HEK293 (cell line): ENCODE results near the gene SCYL1.

ENCODE experiments used
- REST ChIP-seq: fragments of 450-650 bp; formaldehyde crosslinking; IDR thresholded peaks from 2 replicates; pipeline ENCODE4 v1.5.1; 2016; ENCODE audit warnings: missing biosample characterization, missing genetic modification characterization
- SALL2 ChIP-seq: fragments of 450-650 bp; formaldehyde crosslinking; IDR thresholded peaks from 2 replicates; pipeline ENCODE4 v1.5.0; 2017; ENCODE audit warnings: missing biosample characterization, mild to moderate bottlenecking, missing genetic modification characterization, borderline replicate concordance
- ZBTB21 ChIP-seq: fragments of 450-650 bp; formaldehyde crosslinking; IDR thresholded peaks from 2 replicates; pipeline ENCODE4 v1.5.1; 2017; ENCODE audit warnings: missing biosample characterization, missing genetic modification characterization
- ZNF274 ChIP-seq, 2 experiments: fragments of 200-500 bp in 1 of 2; fragments of 450-650 bp in 1 of 2; sonication (Bioruptor generic) in 1 of 2; formaldehyde crosslinking in 1 of 2; IDR thresholded peaks; 2 replicates each; pipeline versions ENCODE4 v1.5.1 to v1.6.1; 2014 to 2016; ENCODE audit warnings: borderline replicate concordance in 1 of 2, inconsistent platforms in 1 of 2, low read length in 1 of 2, missing biosample characterization in 1 of 2, missing genetic modification characterization in 1 of 2
- ZNF558 ChIP-seq: fragments of 450-650 bp; formaldehyde crosslinking; IDR thresholded peaks from 2 replicates; pipeline ENCODE4 v1.5.1; 2016; ENCODE audit warnings: missing biosample characterization, missing genetic modification characterization
- ZNF621 ChIP-seq: fragments of 450-650 bp; formaldehyde crosslinking; IDR thresholded peaks from 2 replicates; pipeline ENCODE4 v1.5.1; 2017; ENCODE audit warnings: missing biosample characterization, missing genetic modification characterization
- ZNF768 ChIP-seq: fragments of 450-650 bp; formaldehyde crosslinking; IDR thresholded peaks from 2 replicates; pipeline ENCODE4 v1.5.1; 2018; ENCODE audit warnings: missing biosample characterization, mild to moderate bottlenecking, missing genetic modification characterization
- ZNF776 ChIP-seq: fragments of 450-650 bp; formaldehyde crosslinking; IDR thresholded peaks from 2 replicates; pipeline ENCODE4 v1.5.0; 2017; ENCODE audit warnings: missing biosample characterization, missing genetic modification characterization, borderline replicate concordance
- ZSCAN5A ChIP-seq: fragments of 450-650 bp; formaldehyde crosslinking; IDR thresholded peaks from 2 replicates; pipeline ENCODE4 v1.5.1; 2016; ENCODE audit warnings: missing biosample characterization, missing genetic modification characterization
- TF ChIP-seq, protein P1 (sequence below): fragments of 450-650 bp; formaldehyde crosslinking; IDR thresholded peaks from 2 replicates; pipeline ENCODE4 v1.5.1; 2016; ENCODE audit warnings: missing biosample characterization, missing genetic modification characterization

GRCh38 chr11:65558002-65558929 is 33.4 kb downstream of the SCYL1 start, which contains the start of gene LTBP3:
- TF ChIP-seq ZSCAN5A: no peak
- TF ChIP-seq ZNF768: no peak
- TF ChIP-seq, protein P1, sequence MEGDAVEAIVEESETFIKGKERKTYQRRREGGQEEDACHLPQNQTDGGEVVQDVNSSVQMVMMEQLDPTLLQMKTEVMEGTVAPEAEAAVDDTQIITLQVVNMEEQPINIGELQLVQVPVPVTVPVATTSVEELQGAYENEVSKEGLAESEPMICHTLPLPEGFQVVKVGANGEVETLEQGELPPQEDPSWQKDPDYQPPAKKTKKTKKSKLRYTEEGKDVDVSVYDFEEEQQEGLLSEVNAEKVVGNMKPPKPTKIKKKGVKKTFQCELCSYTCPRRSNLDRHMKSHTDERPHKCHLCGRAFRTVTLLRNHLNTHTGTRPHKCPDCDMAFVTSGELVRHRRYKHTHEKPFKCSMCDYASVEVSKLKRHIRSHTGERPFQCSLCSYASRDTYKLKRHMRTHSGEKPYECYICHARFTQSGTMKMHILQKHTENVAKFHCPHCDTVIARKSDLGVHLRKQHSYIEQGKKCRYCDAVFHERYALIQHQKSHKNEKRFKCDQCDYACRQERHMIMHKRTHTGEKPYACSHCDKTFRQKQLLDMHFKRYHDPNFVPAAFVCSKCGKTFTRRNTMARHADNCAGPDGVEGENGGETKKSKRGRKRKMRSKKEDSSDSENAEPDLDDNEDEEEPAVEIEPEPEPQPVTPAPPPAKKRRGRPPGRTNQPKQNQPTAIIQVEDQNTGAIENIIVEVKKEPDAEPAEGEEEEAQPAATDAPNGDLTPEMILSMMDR (tag by site-specific recombination): no peak
- no peak for TF ChIP-seq ZNF776 (tag by site-specific recombination)
- no peak for TF ChIP-seq ZNF621
- no peak for TF ChIP-seq ZNF274 (IDR thresholded peaks at IDR 0.05; ENCODE audit: low read length)
- no peak for TF ChIP-seq ZNF274 (tag by site-specific recombination; IDR thresholded peaks at IDR 0.05; ENCODE audit: borderline replicate concordance)
- TF ChIP-seq SALL2 (tag by site-specific recombination): no peak
- no peak for TF ChIP-seq ZNF558 (tag by site-specific recombination)
- TF ChIP-seq REST (tag by site-specific recombination): 0 out of 2 replicates have a peak, but pooled peaks have one; percentile 11
- TF ChIP-seq ZBTB21: no peak
